Left ventricle myocardium inferior (tissue), 1 donor: ENCODE measurements around the gene MMP24. TPM values are rescaled to one million over a fixed set of nuclear protein-coding genes. Genes with fewer than 3 reads are reported as not detected.
A peak's percentile ranks its signal among the peaks of the same experiment; 100 is the strongest.

Source experiments
- DNase-seq: peaks from one replicate; pipeline ENCODE4 v3.0.0-alpha.2; 2020
- H3K27ac ChIP-seq: fragments of 200-600 bp; replicated peaks from 2 replicates; pipeline ENCODE4 v1.8.0; 2021
- H3K27me3 ChIP-seq: fragments of 200-600 bp; 2 replicates; pipeline ENCODE4 v1.8.0; 2021; ENCODE audit warnings: low read depth
- H3K36me3 ChIP-seq: fragments of 200-600 bp; 2 replicates; pipeline ENCODE4 v1.8.0; 2021
- H3K4me1 ChIP-seq: fragments of 200-600 bp; 2 replicates; pipeline ENCODE4 v1.8.0; 2021
- H3K4me3 ChIP-seq: fragments of 200-600 bp; 2 replicates; pipeline ENCODE4 v1.8.0; 2021; ENCODE audit warnings: mild to moderate bottlenecking, moderate library complexity
- H3K9me3 ChIP-seq: fragments of 200-600 bp; replicated peaks from 2 replicates; pipeline ENCODE4 v1.8.0; 2021
- CTCF ChIP-seq: fragments of 200-600 bp; IDR thresholded peaks from 2 replicates; pipeline ENCODE4 v1.8.0; 2021; ENCODE audit warnings: antibody characterized with exemption, mild to moderate bottlenecking, borderline replicate concordance
- intact Hi-C: fragments of 100-400 bp; cut with micrococcal nuclease; formaldehyde crosslinking; loops from one replicate; pipeline ENCODE4 v1.11.0; 2022
- total RNA-seq: library from RNA; stranded (reverse); fragmentation: NEBNext Ultra II Directional; extraction: Animal tissue kit (Norgen Biotek cat#: 25700); gene quantifications from one replicate; pipeline ENCODE4 v1.2.1, GENCODE V29; 2021
- donor health status: DM: no; HTN: yes; CAD: no; lungs with severe emphysema.

MMP24 gene
- total RNA-seq, 1 donor from 2014 or later, result 0.25 TPM

- peaks cover 23% of the 10 kb centered on the region for H3K4me1 ChIP-seq
- DNase-seq, result no peak
- H3K27me3 ChIP-seq, result no peaks in the 10 kb centered on the region
- no peak for TF ChIP-seq CTCF
- H3K36me3 ChIP-seq, result peaks cover 9% of the 10 kb centered on the region
- no peaks in the 10 kb centered on the region for H3K9me3 ChIP-seq
- H3K27ac ChIP-seq, result no peak overlapping the region
- intact Hi-C loops, result loop anchor here (10.0 kb wide), 1 partner anchor 141 kb away; no protein-coding TSS in a partner anchor
- H3K4me3 ChIP-seq, result no peak overlapping the region
Measured at GRCh38 chr20:35303382-35303734, 76.9 kb downstream of the MMP24 start.

- intact Hi-C loops, result loop anchor here (10.0 kb wide), 1 partner anchor 141 kb away; no protein-coding TSS in a partner anchor
- no peak overlapping the region for H3K27ac ChIP-seq
- peaks cover 9% of the 10 kb centered on the region for H3K36me3 ChIP-seq
- peak; percentile 71 for DNase-seq
- no peak overlapping the region for H3K4me3 ChIP-seq
- no peaks in the 10 kb centered on the region for H3K9me3 ChIP-seq
- no peaks in the 10 kb centered on the region for H3K27me3 ChIP-seq
- peaks cover 29% of the 10 kb centered on the region for H3K4me1 ChIP-seq
- TF ChIP-seq CTCF, result peak; percentile 93
Measured at GRCh38 chr20:35303735-35304491, 77.4 kb downstream of the MMP24 start.

DNA sequence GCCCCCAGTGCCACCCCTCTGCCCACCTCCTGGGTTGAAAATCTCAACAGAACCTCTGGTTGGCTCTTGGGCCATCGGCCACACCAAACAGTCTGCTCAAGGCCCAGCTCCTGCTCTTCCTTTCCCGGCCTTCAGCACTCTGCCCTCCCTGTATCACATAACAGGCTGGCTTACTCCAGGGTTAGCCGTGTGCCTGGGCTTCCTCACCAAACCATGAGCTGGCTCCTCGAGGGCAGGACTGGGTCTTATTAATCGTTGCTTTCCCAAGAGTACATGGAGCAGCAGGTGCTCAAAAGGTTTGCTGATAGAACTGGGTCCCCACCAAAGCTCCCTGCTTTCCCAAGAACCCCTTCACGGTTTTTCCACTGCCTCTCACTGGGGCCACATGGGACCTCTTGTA is 78.5 kb downstream of the MMP24 start:
- TF ChIP-seq CTCF, result no peak
- H3K4me3 ChIP-seq, result no peak overlapping the region
- H3K9me3 ChIP-seq, result no peaks in the 10 kb centered on the region
- H3K27me3 ChIP-seq, result no peaks in the 10 kb centered on the region
- peaks cover 15% of the 10 kb centered on the region for H3K36me3 ChIP-seq
- H3K4me1 ChIP-seq, result peaks cover 33% of the 10 kb centered on the region
- no peak overlapping the region for H3K27ac ChIP-seq
- DNase-seq, result no peak
- intact Hi-C loops, result loop anchor here (10.0 kb wide), 1 partner anchor 140 kb away; no protein-coding TSS in a partner anchor

- intact Hi-C loops, result loop anchor here (10.0 kb wide), 1 partner anchor 139 kb away; no protein-coding TSS in a partner anchor
- Histone ChIP-seq H3K36me3 (peaks cover 15% of the 10 kb centered on the region), H3K4me1 (peaks cover 33% of the 10 kb centered on the region), H3K27ac (no peak overlapping the region), H3K27me3 (no peaks in the 10 kb centered on the region), H3K4me3 (no peak overlapping the region), H3K9me3 (no peaks in the 10 kb centered on the region)
- DNase-seq, result no peak
- TF ChIP-seq CTCF, result no peak
Measured at GRCh38 chr20:35305682-35306556, 79.4 kb downstream of the MMP24 start.

GRCh38 chr20:35306931-35307517 is 80.5 kb downstream of the MMP24 start:
- H3K9me3 ChIP-seq, result no peaks in the 10 kb centered on the region
- intact Hi-C loops, result loop anchor here (10.0 kb wide), 1 partner anchor 138 kb away; no protein-coding TSS in a partner anchor
- TF ChIP-seq CTCF, result peak; percentile 70

More at GRCh38 chr20:35306931-35307517, 80.5 kb downstream of the MMP24 start:
- H3K4me1 ChIP-seq, result peaks cover 33% of the 10 kb centered on the region
- peak overlapping the region; percentile 78 for H3K27ac ChIP-seq
- DNase-seq, result peak; percentile 25
- H3K4me3 ChIP-seq, result no peak overlapping the region
- peaks cover 15% of the 10 kb centered on the region for H3K36me3 ChIP-seq
- no peaks in the 10 kb centered on the region for H3K27me3 ChIP-seq
